RWPE2 (cell line): Measurements from ENCODE around the gene KRT76.

ENCODE experiments used
- ATAC-seq: fragments of 200-7000 bp; cut with Tn5 transposase; 3 replicates; pipeline ENCODE4 v1.9.1; 2021; ENCODE audit warnings: low read depth
- DNase-seq: peaks from one replicate; pipeline ENCODE4 v3.0.0-alpha.2; 2020; ENCODE audit warnings: low spot score
- H3K27ac ChIP-seq: fragments of 450-650 bp; 2 replicates; pipeline ENCODE4 v1.5.1; 2017; ENCODE audit warnings: mild to moderate bottlenecking; ENCODE audit not compliant: poor library complexity, severe bottlenecking
- H3K27me3 ChIP-seq: fragments of 250-450 bp; sonication (Bioruptor Pico); 2 replicates; pipeline ENCODE4 v1.5.1; 2021; ENCODE audit warnings: mild to moderate bottlenecking, moderate library complexity; ENCODE audit not compliant: insufficient read depth, poor library complexity, severe bottlenecking
- H3K36me3 ChIP-seq: fragments of 250-450 bp; sonication (Bioruptor Pico); 2 replicates; pipeline ENCODE4 v1.5.1; 2020; ENCODE audit warnings: low read depth, mild to moderate bottlenecking, moderate library complexity
- H3K4me1 ChIP-seq: fragments of 250-450 bp; sonication (Bioruptor Pico); 2 replicates; pipeline ENCODE4 v1.5.1; 2021; ENCODE audit warnings: mild to moderate bottlenecking, moderate library complexity; ENCODE audit not compliant: insufficient read depth, poor library complexity, severe bottlenecking
- H3K4me3 ChIP-seq: fragments of 250-450 bp; sonication (Bioruptor Pico); 2 replicates; pipeline ENCODE4 v1.5.1; 2021; ENCODE audit warnings: mild to moderate bottlenecking, moderate library complexity; ENCODE audit not compliant: severe bottlenecking
- H3K9me3 ChIP-seq: fragments of 250-450 bp; sonication (Bioruptor Pico); 2 replicates; pipeline ENCODE4 v1.5.1; 2021; ENCODE audit warnings: mild to moderate bottlenecking, moderate library complexity; ENCODE audit not compliant: severe bottlenecking
- TF ChIP-seq, protein P1 (sequence below): fragments of 450-650 bp; IDR thresholded peaks from one replicate; pipeline ENCODE4 v1.5.1; 2017; ENCODE audit warnings: mild to moderate bottlenecking, moderate library complexity; ENCODE audit not compliant: poor library complexity, severe bottlenecking

The KRT76 gene

DNA sequence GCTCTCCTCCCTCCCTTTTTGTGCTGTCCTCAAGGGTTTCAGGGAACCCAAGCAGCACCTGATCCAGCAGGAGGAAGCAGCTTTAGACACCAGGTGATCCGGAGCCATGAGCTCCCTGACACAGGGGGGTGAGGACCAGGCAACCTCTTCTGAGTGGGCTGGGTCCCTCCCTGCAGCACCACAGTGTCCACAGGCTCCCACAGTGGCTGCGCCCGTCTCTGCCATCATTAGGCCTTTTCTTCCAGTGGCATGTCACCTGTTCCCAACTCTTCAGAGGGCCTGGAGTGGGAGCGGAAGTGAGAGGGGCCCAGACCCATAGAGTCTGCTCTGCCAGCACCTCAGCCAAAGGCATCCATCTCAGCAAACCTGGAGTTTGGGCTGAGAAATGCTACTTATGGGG is 421 bp upstream of the KRT76 start:
- DNase-seq, result no peak
- no peak for ATAC-seq
- H3K27me3 ChIP-seq, result peaks cover 8% of the 10 kb centered on the region
- H3K27ac ChIP-seq, result no peak overlapping the region
- H3K9me3 ChIP-seq, result no peaks in the 10 kb centered on the region
- no peak overlapping the region for H3K4me3 ChIP-seq
- H3K4me1 ChIP-seq, result no peaks in the 10 kb centered on the region
- H3K36me3 ChIP-seq, result no peaks in the 10 kb centered on the region
- TF ChIP-seq, protein P1, sequence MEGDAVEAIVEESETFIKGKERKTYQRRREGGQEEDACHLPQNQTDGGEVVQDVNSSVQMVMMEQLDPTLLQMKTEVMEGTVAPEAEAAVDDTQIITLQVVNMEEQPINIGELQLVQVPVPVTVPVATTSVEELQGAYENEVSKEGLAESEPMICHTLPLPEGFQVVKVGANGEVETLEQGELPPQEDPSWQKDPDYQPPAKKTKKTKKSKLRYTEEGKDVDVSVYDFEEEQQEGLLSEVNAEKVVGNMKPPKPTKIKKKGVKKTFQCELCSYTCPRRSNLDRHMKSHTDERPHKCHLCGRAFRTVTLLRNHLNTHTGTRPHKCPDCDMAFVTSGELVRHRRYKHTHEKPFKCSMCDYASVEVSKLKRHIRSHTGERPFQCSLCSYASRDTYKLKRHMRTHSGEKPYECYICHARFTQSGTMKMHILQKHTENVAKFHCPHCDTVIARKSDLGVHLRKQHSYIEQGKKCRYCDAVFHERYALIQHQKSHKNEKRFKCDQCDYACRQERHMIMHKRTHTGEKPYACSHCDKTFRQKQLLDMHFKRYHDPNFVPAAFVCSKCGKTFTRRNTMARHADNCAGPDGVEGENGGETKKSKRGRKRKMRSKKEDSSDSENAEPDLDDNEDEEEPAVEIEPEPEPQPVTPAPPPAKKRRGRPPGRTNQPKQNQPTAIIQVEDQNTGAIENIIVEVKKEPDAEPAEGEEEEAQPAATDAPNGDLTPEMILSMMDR, result no peak

DNA sequence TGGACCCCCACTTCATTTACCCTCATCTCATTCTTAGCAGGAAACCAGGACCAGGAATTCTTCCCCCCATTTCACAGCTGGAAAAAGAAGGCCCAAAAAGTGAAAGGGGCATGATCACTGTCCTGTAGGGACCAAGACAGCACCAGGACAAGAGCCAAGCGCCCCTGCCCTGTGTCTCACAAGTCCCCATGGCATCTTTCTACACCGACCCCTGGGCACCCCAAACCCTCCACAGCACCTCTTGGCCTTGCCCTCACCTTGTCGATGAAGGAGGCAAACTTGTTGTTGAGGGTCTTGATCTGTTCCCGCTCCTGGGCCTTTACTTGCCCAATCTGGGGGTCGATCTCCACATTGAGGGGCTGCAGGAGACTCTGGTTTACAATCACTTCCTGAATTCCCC is 710 bp downstream of the KRT76 start:
- no peak for ATAC-seq
- no peak overlapping the region for H3K27ac ChIP-seq
- no peaks in the 10 kb centered on the region for H3K36me3 ChIP-seq
- TF ChIP-seq, protein P1, result no peak
- no peak for DNase-seq
- H3K4me3 ChIP-seq, result no peak overlapping the region
- H3K27me3 ChIP-seq, result peaks cover 8% of the 10 kb centered on the region
- H3K9me3 ChIP-seq, result no peaks in the 10 kb centered on the region
- no peaks in the 10 kb centered on the region for H3K4me1 ChIP-seq

DNA sequence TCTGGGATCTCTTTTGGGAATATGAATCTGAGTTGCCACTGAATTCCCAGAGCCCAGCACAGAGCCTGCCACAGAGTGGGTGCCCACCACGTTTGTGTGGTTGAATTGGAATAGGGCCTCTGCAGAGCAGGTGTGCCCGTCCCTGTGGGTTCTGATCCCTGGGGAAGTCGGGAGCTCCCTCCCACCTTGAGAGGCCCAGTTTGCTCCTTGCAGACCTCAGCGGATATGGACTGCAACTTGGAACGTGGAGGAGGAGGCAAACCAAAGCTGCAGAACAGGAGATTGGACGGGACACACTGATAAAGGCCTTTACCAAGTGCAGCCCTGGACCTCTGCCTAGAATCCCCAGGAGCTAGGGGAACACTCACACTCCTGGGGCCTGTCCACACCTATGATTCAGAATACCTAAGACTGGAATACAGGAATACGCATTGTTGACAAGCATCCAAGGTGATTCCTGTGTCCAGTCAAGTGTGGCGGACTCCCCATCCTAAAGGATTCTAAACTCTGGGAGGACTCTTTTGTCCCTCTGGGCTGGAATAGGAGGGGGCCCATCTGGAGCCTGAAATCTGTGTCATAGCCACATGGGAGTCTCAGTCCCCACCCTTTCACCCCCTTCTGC is 2.4 kb downstream of the KRT76 start:
- Histone ChIP-seq H3K9me3 (no peaks in the 10 kb centered on the region), H3K27ac (no peak overlapping the region), H3K27me3 (peaks cover 8% of the 10 kb centered on the region), H3K4me1 (no peaks in the 10 kb centered on the region), H3K36me3 (no peaks in the 10 kb centered on the region), H3K4me3 (no peak overlapping the region)
- no peak for DNase-seq
- ATAC-seq, result no peak
- TF ChIP-seq, protein P1, result no peak

DNA sequence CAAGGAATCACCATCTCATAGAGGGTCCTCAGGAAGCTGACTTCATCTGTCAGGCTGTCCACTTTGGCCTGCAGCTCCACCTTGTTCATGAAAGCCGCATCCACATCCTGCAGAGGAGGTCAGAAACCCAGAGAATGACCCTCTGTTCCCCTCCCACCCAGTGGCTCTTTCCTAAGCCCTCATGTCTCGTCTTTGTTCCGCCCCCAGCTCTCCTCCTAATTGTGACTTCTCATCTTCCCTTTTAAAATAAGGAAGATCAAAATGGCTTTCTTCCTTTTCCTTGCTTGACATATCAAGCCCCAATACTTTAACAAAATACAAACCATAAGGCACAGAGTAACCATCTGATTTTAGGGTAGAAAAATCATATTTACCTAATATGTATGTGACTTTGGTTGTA is 4.4 kb downstream of the KRT76 start:
- TF ChIP-seq, protein P1, result no peak

DNA sequence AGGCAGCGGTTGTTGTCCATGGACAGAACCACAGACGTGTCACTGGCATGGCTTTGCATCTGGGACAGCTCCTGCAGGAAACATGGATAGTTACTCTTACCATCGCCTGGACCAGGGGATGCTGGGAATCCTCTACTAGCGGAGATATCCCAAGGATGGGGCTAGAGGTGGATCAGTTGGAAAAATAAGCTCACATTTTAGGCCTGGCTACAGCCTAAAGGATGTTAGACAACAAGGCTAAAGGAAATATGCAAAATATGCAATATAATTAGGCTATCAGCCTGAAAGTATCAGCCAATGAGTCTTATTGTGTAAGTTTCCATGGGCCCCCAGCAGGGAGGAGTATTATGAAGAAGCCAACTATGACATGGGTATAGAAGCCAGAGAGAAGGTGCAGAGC is 5.0 kb downstream of the KRT76 start:
- H3K4me3 ChIP-seq, result no peak overlapping the region
- TF ChIP-seq, protein P1, result no peak
- no peak for ATAC-seq
- H3K27me3 ChIP-seq, result peaks cover 8% of the 10 kb centered on the region
- no peaks in the 10 kb centered on the region for H3K9me3 ChIP-seq
- H3K36me3 ChIP-seq, result no peaks in the 10 kb centered on the region
- no peaks in the 10 kb centered on the region for H3K4me1 ChIP-seq
- no peak for DNase-seq
- H3K27ac ChIP-seq, result no peak overlapping the region

More for the DNA sequence above, 4.4 kb downstream of the KRT76 start:
- no peaks in the 10 kb centered on the region for H3K36me3 ChIP-seq
- H3K27me3 ChIP-seq, result peaks cover 8% of the 10 kb centered on the region
- ATAC-seq (no peak), DNase-seq (no peak)
- no peak overlapping the region for H3K27ac ChIP-seq
- no peaks in the 10 kb centered on the region for H3K4me1 ChIP-seq
- H3K4me3 ChIP-seq, result no peak overlapping the region
- no peaks in the 10 kb centered on the region for H3K9me3 ChIP-seq
